Neural progenitor cell (in vitro differentiated cells): ENCODE measurements around the gene PRKCH. TPM values are rescaled to one million over a fixed set of nuclear protein-coding genes. Genes with fewer than 3 reads are reported as not detected.
A peak's percentile ranks its signal among the peaks of the same experiment; 100 is the strongest.

ENCODE experiments used
- DNase-seq: peaks from one replicate; pipeline ENCODE4 v3.0.0-alpha.2; 2016; ENCODE audit warnings: low spot score
- H2AFZ ChIP-seq: fragments of 200-600 bp; sonication (generic); replicated peaks from 2 replicates; pipeline ENCODE4 v1.6.1; 2016; ENCODE audit warnings: antibody characterized with exemption
- H3F3A ChIP-seq: fragments of 200-600 bp; sonication (generic); 2 replicates; pipeline ENCODE4 v1.6.1; 2016; ENCODE audit warnings: antibody characterized with exemption, low read depth
- H3K27ac ChIP-seq: fragments of 200-600 bp; sonication (generic); 2 replicates; pipeline ENCODE4 v1.5.1; 2016; ENCODE audit warnings: mild to moderate bottlenecking
- H3K27me3 ChIP-seq: fragments of 200-600 bp; sonication (generic); 2 replicates; pipeline ENCODE4 v1.6.1; 2016; ENCODE audit warnings: mild to moderate bottlenecking, moderate library complexity
- H3K36me3 ChIP-seq: fragments of 200-600 bp; sonication (generic); 2 replicates; pipeline ENCODE4 v1.5.1; 2016
- H3K4me1 ChIP-seq: fragments of 200-600 bp; sonication (generic); 2 replicates; pipeline ENCODE4 v1.6.1; 2016; ENCODE audit warnings: mixed run types
- H3K4me2 ChIP-seq: fragments of 200-600 bp; sonication (generic); 2 replicates; pipeline ENCODE4 v1.6.1; 2016
- H3K4me3 ChIP-seq: fragments of 200-600 bp; sonication (generic); 2 replicates; pipeline ENCODE4 v1.5.1; 2016
- H3K79me2 ChIP-seq: fragments of 200-600 bp; sonication (generic); 2 replicates; pipeline ENCODE4 v1.6.1; 2016; ENCODE audit warnings: low read depth
- H3K9ac ChIP-seq: fragments of 200-600 bp; sonication (generic); 2 replicates; pipeline ENCODE4 v1.6.1; 2016
- H3K9me3 ChIP-seq: fragments of 200-600 bp; sonication (generic); 2 replicates; pipeline ENCODE4 v1.5.1; 2016; ENCODE audit warnings: low read depth
- H4K20me1 ChIP-seq: fragments of 200-600 bp; sonication (generic); 2 replicates; pipeline ENCODE4 v1.6.1; 2016; ENCODE audit warnings: low read depth
- H3K27ac Mint-ChIP-seq: 3 replicates; pipeline ENCODE4 v1.8.0; 2021; ENCODE audit warnings: mixed read lengths
- H3K27me3 Mint-ChIP-seq: 2 replicates; pipeline ENCODE4 v1.8.0; 2022; ENCODE audit warnings: low read depth, mild to moderate bottlenecking, inconsistent platforms, moderate library complexity, mixed read lengths; ENCODE audit not compliant: insufficient read depth
- H3K36me3 Mint-ChIP-seq: 3 replicates; pipeline ENCODE4 v1.8.0; 2021; ENCODE audit warnings: mixed read lengths
- H3K4me1 Mint-ChIP-seq: 3 replicates; pipeline ENCODE4 v1.8.0; 2021; ENCODE audit warnings: mixed read lengths
- H3K4me3 Mint-ChIP-seq: 3 replicates; pipeline ENCODE4 v1.8.0; 2021; ENCODE audit warnings: mild to moderate bottlenecking, moderate library complexity, mixed read lengths
- H3K9me3 Mint-ChIP-seq: 3 replicates; pipeline ENCODE4 v1.8.0; 2020; ENCODE audit warnings: mixed read lengths
- EZH2 ChIP-seq: fragments of 200-600 bp; sonication (generic); IDR thresholded peaks from 2 replicates; pipeline ENCODE4 v1.6.1; 2017; ENCODE audit warnings: antibody characterized with exemption, mild to moderate bottlenecking, moderate library complexity
- EZH2phosphoT487 ChIP-seq: fragments of 200-600 bp; sonication (generic); IDR thresholded peaks from 2 replicates; pipeline ENCODE4 v1.6.1; 2017; ENCODE audit warnings: antibody characterized with exemption
- total RNA-seq: library from RNA; depleted of rRNA; stranded (reverse); fragments of >200 nt; gene quantifications from 2 replicates; pipeline ENCODE4 v1.2.3, GENCODE V29; 2015; ENCODE audit warnings: low replicate concordance
- TF ChIP-seq, protein P1 (sequence below): fragments of 200-600 bp; sonication (generic); IDR thresholded peaks from 2 replicates; pipeline ENCODE4 v1.5.1; 2017; ENCODE audit warnings: antibody characterized with exemption, mild to moderate bottlenecking

The PRKCH gene
- total RNA-seq, 1 donor from 2014 or later: 1.3 TPM

DNA sequence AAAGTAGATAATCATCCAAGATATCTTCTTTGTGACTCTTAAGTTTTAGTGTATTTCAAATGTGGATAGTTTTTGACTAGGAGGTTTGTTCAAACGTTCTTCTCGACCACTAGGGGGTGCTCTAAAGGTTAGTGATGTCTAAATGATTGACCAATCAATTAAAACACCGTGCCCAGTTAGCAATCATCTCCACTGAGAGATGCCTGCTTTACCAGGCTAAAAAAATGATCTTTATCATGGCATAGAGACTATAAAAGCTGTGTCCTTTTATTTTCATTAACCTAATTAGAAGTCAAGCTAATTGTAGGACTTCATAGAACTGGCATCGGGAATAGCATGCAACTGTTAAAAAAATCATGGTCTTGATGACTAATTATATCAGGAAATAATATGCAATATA is 153.9 kb downstream of the PRKCH start:
- peaks cover 36% of the 10 kb centered on the region for H3K4me1 Mint-ChIP-seq
- no peaks in the 10 kb centered on the region for H3K79me2 ChIP-seq
- no peaks in the 10 kb centered on the region for H3K27me3 ChIP-seq
- no peak overlapping the region for H3K4me3 Mint-ChIP-seq
- peaks cover 8% of the 10 kb centered on the region for H3K4me1 ChIP-seq
- H3F3A ChIP-seq: no peaks in the 10 kb centered on the region
- H2AFZ ChIP-seq: no peak overlapping the region
- H3K27me3 Mint-ChIP-seq: peaks cover 2% of the 10 kb centered on the region
- no peak overlapping the region for H3K4me2 ChIP-seq
- peak; percentile 86 for DNase-seq
- no peaks in the 10 kb centered on the region for H3K36me3 Mint-ChIP-seq
- H3K9me3 ChIP-seq: no peaks in the 10 kb centered on the region
- H3K9me3 Mint-ChIP-seq: no peaks in the 10 kb centered on the region
- H3K27ac ChIP-seq: no peak overlapping the region
- no peak overlapping the region for H3K27ac Mint-ChIP-seq
- H4K20me1 ChIP-seq: no peaks in the 10 kb centered on the region
- H3K4me3 ChIP-seq: no peak overlapping the region
- no peak overlapping the region for H3K9ac ChIP-seq
- TF ChIP-seq, protein P1, sequence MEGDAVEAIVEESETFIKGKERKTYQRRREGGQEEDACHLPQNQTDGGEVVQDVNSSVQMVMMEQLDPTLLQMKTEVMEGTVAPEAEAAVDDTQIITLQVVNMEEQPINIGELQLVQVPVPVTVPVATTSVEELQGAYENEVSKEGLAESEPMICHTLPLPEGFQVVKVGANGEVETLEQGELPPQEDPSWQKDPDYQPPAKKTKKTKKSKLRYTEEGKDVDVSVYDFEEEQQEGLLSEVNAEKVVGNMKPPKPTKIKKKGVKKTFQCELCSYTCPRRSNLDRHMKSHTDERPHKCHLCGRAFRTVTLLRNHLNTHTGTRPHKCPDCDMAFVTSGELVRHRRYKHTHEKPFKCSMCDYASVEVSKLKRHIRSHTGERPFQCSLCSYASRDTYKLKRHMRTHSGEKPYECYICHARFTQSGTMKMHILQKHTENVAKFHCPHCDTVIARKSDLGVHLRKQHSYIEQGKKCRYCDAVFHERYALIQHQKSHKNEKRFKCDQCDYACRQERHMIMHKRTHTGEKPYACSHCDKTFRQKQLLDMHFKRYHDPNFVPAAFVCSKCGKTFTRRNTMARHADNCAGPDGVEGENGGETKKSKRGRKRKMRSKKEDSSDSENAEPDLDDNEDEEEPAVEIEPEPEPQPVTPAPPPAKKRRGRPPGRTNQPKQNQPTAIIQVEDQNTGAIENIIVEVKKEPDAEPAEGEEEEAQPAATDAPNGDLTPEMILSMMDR: peak; percentile 89
- TF ChIP-seq EZH2phosphoT487 (no peak), EZH2 (no peak)
- H3K36me3 ChIP-seq: no peaks in the 10 kb centered on the region

DNA sequence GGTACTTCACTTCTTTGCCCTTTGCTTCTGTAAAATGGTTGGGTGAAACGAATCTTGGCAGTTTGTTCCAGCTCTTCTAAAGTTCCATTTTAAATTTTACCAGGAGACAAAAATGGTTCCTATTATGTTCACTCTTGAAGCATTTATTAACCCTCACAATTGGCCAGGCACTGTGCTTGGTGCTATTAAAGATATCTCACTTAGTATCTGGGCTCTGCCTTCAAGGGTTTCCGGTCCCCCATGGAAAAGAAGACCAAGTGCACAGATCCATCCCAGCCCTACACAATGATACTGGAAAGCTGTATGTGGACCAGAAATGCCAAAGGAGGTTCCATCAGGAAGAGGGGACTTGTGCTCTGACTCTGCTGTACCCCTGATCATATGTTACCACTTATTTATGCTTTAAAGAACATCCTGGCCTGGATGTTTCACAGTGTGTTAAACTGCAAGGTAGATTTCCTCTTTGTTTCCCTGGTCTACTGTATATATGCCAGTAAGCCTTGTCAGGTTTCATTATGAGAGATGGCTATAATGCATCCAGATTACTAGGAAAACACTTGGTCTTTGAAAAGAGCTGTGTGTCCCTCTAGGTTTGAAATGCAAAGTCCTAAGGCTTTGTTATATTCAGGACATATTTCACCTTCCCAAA is 154.8 kb downstream of the PRKCH start:
- Histone ChIP-seq H3K4me1 (no peaks in the 10 kb centered on the region), H2AFZ (no peak overlapping the region), H3K9ac (no peak overlapping the region), H3K27ac (no peak overlapping the region), H3K36me3 (no peaks in the 10 kb centered on the region), H4K20me1 (no peaks in the 10 kb centered on the region), H3F3A (no peaks in the 10 kb centered on the region), H3K79me2 (no peaks in the 10 kb centered on the region), H3K4me3 (no peak overlapping the region), H3K4me2 (no peak overlapping the region), H3K27me3 (no peaks in the 10 kb centered on the region), H3K9me3 (no peaks in the 10 kb centered on the region)
- TF ChIP-seq EZH2phosphoT487: no peak
- no peak for TF ChIP-seq EZH2
- TF ChIP-seq, protein P1: no peak
- Mint-ChIP-seq H3K27me3 (peaks cover 2% of the 10 kb centered on the region), H3K4me1 (peaks cover 30% of the 10 kb centered on the region), H3K9me3 (no peaks in the 10 kb centered on the region), H3K36me3 (no peaks in the 10 kb centered on the region), H3K4me3 (no peak overlapping the region), H3K27ac (no peak overlapping the region)
- no peak for DNase-seq

DNA sequence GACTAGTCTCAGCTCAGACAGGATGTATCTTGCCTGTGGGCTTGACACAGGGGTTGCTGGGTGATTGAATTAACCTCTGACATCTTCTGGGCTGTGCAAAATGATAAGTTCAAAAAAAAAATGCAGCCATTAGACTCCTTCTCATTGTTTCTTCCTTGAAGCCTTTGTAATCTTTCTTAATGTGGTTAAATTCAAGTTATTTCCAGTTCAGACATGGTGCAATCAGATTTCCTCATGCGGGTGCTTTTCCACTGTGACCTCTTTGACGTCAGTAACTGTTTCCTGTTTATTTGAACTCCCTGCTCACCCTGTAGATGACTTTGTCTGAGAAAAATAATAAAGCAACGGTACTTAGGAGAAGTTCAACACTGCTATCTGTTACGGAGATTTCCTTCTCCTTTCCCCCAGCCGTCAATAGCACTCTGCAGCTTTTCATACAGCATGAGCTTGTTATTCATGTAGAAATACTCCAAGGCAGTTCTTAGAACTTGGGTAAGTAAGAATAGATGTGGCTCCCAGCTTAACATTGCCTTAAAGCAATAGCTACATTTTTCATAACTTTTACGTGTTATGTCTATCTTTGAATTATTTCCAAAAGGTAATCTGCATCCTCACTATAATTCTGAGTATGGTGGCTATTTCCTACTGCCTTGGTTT is 155.5 kb downstream of the PRKCH start:
- Histone ChIP-seq H3F3A (no peaks in the 10 kb centered on the region), H3K36me3 (no peaks in the 10 kb centered on the region), H3K4me2 (no peak overlapping the region), H3K79me2 (no peaks in the 10 kb centered on the region), H3K27me3 (no peaks in the 10 kb centered on the region), H3K27ac (no peak overlapping the region), H3K9ac (no peak overlapping the region), H4K20me1 (no peaks in the 10 kb centered on the region), H3K4me3 (no peak overlapping the region), H3K9me3 (no peaks in the 10 kb centered on the region), H3K4me1 (no peaks in the 10 kb centered on the region), H2AFZ (no peak overlapping the region)
- Mint-ChIP-seq H3K4me3 (no peak overlapping the region), H3K27ac (no peak overlapping the region), H3K36me3 (no peaks in the 10 kb centered on the region), H3K9me3 (no peaks in the 10 kb centered on the region), H3K4me1 (peaks cover 23% of the 10 kb centered on the region), H3K27me3 (peaks cover 2% of the 10 kb centered on the region)
- no peak for TF ChIP-seq EZH2
- TF ChIP-seq EZH2phosphoT487: no peak
- DNase-seq: no peak
